WTC11 (cell line): Measurements from ENCODE around the gene CD101.

Experiments used
- CTCF ChIP-seq: fragments of 200-600 bp; IDR thresholded peaks from 2 replicates; pipeline ENCODE4 v1.8.0; 2022; ENCODE audit warnings: antibody characterized with exemption
- ELF4 ChIP-seq: sonication (generic); formaldehyde crosslinking; IDR thresholded peaks from 2 replicates; pipeline ENCODE4 v1.8.1; 2022; ENCODE audit warnings: low read depth, mild to moderate bottlenecking, moderate library complexity, missing genetic modification reagents
- EMX1 ChIP-seq: fragments of 250-450 bp; sonication (Bioruptor Pico); IDR thresholded peaks from 2 replicates; pipeline ENCODE4 v1.8.0; 2021; ENCODE audit warnings: mild to moderate bottlenecking
- ESRRA ChIP-seq: sonication (generic); formaldehyde crosslinking; IDR thresholded peaks from 2 replicates; pipeline ENCODE4 v1.8.1; 2022; ENCODE audit warnings: mild to moderate bottlenecking, missing genetic modification reagents, borderline replicate concordance
- HMGA2 ChIP-seq: fragments of 250-450 bp; sonication (Bioruptor Pico); IDR thresholded peaks from 2 replicates; pipeline ENCODE4 v1.4.0; 2021; ENCODE audit warnings: mild to moderate bottlenecking, moderate library complexity
- MAX ChIP-seq: sonication (generic); formaldehyde crosslinking; IDR thresholded peaks from 2 replicates; pipeline ENCODE4 v1.8.0; 2022; ENCODE audit warnings: mild to moderate bottlenecking, missing genetic modification reagents
- NFYB ChIP-seq: sonication (generic); formaldehyde crosslinking; conservative IDR thresholded peaks from 2 replicates; pipeline ENCODE4 v1.8.0; 2022; ENCODE audit warnings: low read depth, missing genetic modification reagents
- NR2C2 ChIP-seq: sonication (generic); formaldehyde crosslinking; IDR thresholded peaks from 2 replicates; pipeline ENCODE4 v1.8.0; 2022; ENCODE audit warnings: mild to moderate bottlenecking, missing genetic modification reagents
- NR3C1 ChIP-seq: sonication (generic); formaldehyde crosslinking; conservative IDR thresholded peaks from 2 replicates; pipeline ENCODE4 v1.8.1; 2023; ENCODE audit warnings: low read depth, mild to moderate bottlenecking, missing genetic modification reagents
- USF2 ChIP-seq: sonication (generic); formaldehyde crosslinking; IDR thresholded peaks from 2 replicates; pipeline ENCODE4 v1.8.1; 2023; ENCODE audit warnings: mild to moderate bottlenecking, missing genetic modification reagents, moderate library complexity
- TF ChIP-seq, protein P1 (sequence below): sonication (generic); formaldehyde crosslinking; conservative IDR thresholded peaks from 2 replicates; pipeline ENCODE4 v1.8.1; 2022; ENCODE audit warnings: mild to moderate bottlenecking, missing genetic modification reagents
- TF ChIP-seq, protein P2 (sequence below): sonication (generic); formaldehyde crosslinking; IDR thresholded peaks from 2 replicates; pipeline ENCODE4 v1.8.0; 2023; ENCODE audit warnings: mild to moderate bottlenecking, missing genetic modification reagents
- TF ChIP-seq, protein P3 (sequence below): sonication (generic); formaldehyde crosslinking; IDR thresholded peaks from 2 replicates; pipeline ENCODE4 v1.8.1; 2023; ENCODE audit warnings: mild to moderate bottlenecking, moderate library complexity, missing genetic modification reagents

DNA sequence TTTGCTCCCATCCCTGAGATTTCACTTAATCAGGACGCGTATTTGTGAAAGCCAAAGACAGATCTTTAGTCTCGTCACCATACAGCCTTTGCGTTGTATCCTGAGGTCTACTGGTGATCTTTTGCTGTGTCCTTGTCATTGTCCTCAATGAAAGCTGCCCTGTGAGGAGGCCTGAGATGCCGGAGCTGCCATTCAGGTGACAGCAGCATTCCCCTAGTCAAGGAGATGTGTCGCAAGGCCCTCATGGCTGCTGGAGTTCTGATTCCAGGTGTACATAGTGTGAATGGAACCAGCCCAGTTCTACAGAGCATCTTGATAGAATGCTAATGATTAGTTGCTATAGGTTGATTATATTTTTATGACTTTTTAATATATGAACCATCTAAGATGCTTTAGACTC lies 82.7 kb downstream of the CD101 start:
- TF ChIP-seq, protein P1, sequence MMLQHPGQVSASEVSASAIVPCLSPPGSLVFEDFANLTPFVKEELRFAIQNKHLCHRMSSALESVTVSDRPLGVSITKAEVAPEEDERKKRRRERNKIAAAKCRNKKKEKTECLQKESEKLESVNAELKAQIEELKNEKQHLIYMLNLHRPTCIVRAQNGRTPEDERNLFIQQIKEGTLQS (CRISPR knock-in tag), result no peak
- TF ChIP-seq NFYB (CRISPR knock-in tag) (no peak), MAX (CRISPR knock-in tag) (no peak), USF2 (CRISPR knock-in tag) (no peak), ESRRA (CRISPR knock-in tag) (no peak), CTCF (no peak), NR2C2 (CRISPR knock-in tag) (no peak), HMGA2 (CRISPR knock-in tag) (no peak), NR3C1 (CRISPR knock-in tag) (no peak), EMX1 (no peak), ELF4 (CRISPR knock-in tag) (no peak)
- TF ChIP-seq, protein P2, sequence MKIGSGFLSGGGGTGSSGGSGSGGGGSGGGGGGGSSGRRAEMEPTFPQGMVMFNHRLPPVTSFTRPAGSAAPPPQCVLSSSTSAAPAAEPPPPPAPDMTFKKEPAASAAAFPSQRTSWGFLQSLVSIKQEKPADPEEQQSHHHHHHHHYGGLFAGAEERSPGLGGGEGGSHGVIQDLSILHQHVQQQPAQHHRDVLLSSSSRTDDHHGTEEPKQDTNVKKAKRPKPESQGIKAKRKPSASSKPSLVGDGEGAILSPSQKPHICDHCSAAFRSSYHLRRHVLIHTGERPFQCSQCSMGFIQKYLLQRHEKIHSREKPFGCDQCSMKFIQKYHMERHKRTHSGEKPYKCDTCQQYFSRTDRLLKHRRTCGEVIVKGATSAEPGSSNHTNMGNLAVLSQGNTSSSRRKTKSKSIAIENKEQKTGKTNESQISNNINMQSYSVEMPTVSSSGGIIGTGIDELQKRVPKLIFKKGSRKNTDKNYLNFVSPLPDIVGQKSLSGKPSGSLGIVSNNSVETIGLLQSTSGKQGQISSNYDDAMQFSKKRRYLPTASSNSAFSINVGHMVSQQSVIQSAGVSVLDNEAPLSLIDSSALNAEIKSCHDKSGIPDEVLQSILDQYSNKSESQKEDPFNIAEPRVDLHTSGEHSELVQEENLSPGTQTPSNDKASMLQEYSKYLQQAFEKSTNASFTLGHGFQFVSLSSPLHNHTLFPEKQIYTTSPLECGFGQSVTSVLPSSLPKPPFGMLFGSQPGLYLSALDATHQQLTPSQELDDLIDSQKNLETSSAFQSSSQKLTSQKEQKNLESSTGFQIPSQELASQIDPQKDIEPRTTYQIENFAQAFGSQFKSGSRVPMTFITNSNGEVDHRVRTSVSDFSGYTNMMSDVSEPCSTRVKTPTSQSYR (CRISPR knock-in tag), result no peak
- TF ChIP-seq, protein P3, sequence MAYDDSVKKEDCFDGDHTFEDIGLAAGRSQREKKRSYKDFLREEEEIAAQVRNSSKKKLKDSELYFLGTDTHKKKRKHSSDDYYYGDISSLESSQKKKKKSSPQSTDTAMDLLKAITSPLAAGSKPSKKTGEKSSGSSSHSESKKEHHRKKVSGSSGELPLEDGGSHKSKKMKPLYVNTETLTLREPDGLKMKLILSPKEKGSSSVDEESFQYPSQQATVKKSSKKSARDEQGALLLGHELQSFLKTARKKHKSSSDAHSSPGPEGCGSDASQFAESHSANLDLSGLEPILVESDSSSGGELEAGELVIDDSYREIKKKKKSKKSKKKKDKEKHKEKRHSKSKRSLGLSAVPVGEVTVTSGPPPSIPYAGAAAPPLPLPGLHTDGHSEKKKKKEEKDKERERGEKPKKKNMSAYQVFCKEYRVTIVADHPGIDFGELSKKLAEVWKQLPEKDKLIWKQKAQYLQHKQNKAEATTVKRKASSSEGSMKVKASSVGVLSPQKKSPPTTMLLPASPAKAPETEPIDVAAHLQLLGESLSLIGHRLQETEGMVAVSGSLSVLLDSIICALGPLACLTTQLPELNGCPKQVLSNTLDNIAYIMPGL (CRISPR knock-in tag), result no peak
